Measurements from ENCODE around the gene HSF4. TPM values are rescaled to one million over a fixed set of nuclear protein-coding genes. Genes with fewer than 3 reads are reported as not detected.

Gene HSF4
- total RNA-seq, 1 donor from 2014 or later: 11.1 TPM

DNA sequence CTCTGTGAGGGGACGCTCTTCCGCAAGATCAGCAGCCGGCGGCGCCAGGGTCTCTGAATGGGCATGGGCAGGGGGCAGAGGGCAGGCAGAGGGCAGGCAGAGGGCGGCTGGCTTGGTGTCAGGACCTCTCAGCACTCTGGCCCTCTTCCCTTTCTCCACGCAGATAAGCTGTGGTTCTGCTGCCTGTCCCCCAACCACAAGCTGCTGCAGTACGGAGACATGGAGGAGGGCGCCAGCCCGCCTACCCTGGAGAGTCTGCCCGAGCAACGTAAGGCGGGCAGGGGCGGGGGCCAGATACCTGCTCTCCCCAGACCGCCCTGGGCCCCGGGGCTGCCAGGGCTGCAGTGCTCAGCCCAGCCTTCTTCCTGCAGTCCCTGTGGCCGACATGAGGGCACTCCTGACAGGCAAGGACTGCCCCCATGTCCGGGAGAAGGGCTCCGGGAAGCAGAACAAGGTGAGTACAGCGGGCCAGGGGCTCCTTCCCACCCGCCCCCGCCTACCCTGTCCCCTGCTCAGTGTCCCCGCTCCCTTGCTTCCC is 38.5 kb downstream of the HSF4 start:
- H3K9me3 Mint-ChIP-seq: no peaks in the 10 kb centered on the region
- TF ChIP-seq, protein P1, sequence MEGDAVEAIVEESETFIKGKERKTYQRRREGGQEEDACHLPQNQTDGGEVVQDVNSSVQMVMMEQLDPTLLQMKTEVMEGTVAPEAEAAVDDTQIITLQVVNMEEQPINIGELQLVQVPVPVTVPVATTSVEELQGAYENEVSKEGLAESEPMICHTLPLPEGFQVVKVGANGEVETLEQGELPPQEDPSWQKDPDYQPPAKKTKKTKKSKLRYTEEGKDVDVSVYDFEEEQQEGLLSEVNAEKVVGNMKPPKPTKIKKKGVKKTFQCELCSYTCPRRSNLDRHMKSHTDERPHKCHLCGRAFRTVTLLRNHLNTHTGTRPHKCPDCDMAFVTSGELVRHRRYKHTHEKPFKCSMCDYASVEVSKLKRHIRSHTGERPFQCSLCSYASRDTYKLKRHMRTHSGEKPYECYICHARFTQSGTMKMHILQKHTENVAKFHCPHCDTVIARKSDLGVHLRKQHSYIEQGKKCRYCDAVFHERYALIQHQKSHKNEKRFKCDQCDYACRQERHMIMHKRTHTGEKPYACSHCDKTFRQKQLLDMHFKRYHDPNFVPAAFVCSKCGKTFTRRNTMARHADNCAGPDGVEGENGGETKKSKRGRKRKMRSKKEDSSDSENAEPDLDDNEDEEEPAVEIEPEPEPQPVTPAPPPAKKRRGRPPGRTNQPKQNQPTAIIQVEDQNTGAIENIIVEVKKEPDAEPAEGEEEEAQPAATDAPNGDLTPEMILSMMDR (conservative IDR thresholded peaks at IDR 0.05): no peak
- no peaks in the 10 kb centered on the region for H3K4me1 Mint-ChIP-seq (ENCODE audit: unreplicated experiment)
- no peak overlapping the region for H3K4me3 Mint-ChIP-seq
- H3K27me3 Mint-ChIP-seq: no peaks in the 10 kb centered on the region
- no peaks in the 10 kb centered on the region for H3K36me3 Mint-ChIP-seq
- no peak overlapping the region for H3K27ac Mint-ChIP-seq
- DNase-seq (ENCODE audit: extremely low spot score, unreplicated experiment): no peak

DNA sequence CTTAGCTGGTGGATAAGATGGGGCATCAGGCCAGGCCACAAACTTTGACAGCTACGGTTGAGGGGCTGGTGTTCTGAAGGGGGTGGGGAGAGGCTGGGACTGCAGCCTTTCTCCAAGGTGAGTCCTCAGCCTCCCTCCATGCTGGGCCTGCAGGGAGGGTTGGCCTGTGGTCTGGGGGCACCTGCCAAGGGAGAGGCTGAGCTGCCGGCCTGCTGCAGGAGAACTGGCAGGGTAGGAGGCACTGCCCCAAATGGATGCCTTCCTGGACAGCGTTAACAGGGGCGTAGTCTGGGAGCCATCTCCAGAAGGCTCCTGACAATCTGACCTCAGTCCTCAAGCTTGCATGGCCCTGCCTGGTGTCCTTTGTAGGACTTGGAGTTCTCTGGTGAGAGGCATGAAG is 39.5 kb downstream of the HSF4 start:
- TF ChIP-seq, protein P1 (conservative IDR thresholded peaks at IDR 0.05): no peak
- Mint-ChIP-seq H3K27me3 (no peaks in the 10 kb centered on the region), H3K27ac (no peak overlapping the region), H3K9me3 (no peaks in the 10 kb centered on the region), H3K36me3 (no peaks in the 10 kb centered on the region), H3K4me1 (ENCODE audit: unreplicated experiment) (no peaks in the 10 kb centered on the region), H3K4me3 (no peak overlapping the region)
- DNase-seq (ENCODE audit: extremely low spot score, unreplicated experiment): no peak

DNA sequence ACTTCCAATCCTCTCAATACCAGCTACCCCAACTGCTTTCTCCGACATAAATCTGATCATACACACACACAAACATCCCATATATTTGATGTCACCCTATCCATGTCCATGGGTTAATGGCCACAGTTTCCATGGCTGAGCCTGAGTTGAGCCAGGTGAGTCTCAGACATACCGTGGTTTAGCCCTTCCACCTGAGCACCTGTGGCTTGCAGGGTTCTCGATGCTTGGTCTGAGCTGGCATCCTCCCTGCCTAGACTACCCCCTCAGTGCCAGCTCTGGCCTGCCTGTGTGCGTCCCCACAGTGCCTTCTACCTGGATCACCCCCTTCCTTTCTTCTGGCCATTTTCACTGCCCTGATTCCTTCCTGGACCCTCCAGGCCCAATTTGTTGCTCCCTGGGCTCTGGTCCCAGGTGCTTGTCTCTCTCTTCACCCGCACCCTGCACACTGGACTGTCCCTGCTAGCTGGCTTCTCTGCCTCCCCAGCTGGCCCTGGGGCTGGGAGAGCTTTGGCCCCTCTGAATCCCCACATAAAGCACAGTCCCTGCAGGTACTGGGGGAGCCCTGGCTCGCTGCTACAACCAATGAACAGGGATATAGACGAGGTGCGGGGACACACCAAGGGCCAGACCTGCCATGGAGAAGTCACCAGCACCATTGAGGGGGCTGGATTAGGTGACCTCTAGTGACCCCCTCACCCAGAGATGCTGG is 41.7 kb downstream of the HSF4 start:
- no peak overlapping the region for H3K27ac Mint-ChIP-seq
- no peak for DNase-seq (ENCODE audit: extremely low spot score, unreplicated experiment)

DNA sequence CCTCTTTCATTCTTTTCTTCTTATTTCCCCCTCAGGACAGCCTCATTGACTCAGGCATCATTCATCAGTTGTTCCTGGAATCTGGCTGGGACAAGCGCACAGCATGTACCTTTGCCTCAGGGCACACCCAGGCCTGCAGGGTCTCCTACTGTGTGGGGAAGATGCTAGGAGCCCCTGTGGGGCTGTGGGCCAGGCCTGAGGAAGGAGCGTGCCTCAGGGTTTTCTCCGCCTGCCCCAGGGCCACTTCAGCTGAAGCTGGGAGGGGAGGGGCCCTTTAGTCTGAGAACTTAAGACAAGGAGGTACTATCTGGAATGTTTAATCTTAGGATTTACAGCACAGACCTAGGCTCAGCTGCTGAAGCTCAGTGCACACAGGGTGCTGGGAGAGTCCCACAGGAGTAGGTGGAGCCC is 42.3 kb downstream of the HSF4 start:
- TF ChIP-seq, protein P1 (conservative IDR thresholded peaks at IDR 0.05): no peak
- H3K4me3 Mint-ChIP-seq: no peak overlapping the region
- no peaks in the 10 kb centered on the region for H3K27me3 Mint-ChIP-seq

More for the DNA sequence above, 41.7 kb downstream of the HSF4 start:
- Mint-ChIP-seq H3K4me1 (ENCODE audit: unreplicated experiment) (no peaks in the 10 kb centered on the region), H3K36me3 (no peaks in the 10 kb centered on the region), H3K4me3 (no peak overlapping the region), H3K9me3 (no peaks in the 10 kb centered on the region), H3K27me3 (no peaks in the 10 kb centered on the region)
- TF ChIP-seq, protein P1 (conservative IDR thresholded peaks at IDR 0.05): no peak

DNA sequence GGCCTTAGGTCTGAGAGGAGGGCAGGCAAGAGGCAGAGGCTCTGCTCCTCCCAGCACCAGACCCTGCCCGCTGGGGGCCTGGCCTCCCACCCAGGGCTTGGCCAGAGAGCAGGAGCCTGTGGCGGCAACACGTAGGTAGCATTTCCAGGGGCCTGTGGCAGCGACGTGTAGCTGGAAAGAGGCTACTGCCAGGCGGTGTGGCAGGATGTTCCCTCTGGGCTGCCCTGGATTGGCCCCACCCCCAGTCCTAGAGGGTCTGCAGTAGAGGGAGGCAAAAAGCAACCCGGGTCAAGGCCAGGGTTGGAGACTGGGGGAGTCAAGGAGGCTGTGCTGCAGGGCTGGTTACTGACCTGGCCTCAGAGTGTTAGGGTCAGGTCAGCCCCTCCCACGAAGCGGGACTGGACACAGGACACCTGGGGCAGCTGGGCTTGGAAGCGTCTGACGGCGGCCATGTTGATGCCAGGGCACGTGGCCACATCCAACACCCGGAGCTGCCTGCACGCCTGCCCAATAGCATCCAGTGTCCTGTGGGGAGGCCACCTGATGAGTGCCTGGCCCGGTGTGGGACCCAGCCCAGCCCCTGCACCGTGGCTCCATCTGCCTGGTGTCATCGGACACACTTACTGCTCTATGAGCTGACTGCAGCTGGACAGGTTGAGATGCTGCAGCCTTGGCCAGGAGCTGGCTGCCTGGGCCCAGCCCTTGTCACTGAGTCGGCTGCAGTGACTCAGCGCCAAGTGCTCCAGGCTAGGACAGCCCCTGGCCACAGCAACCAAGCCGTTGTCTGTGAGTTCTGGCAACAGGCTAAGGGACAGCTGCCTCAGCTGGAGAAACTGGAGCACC is 42.9 kb downstream of the HSF4 start:
- H3K27ac Mint-ChIP-seq: no peak overlapping the region
- H3K9me3 Mint-ChIP-seq: no peaks in the 10 kb centered on the region
- H3K4me3 Mint-ChIP-seq: no peak overlapping the region
- H3K27me3 Mint-ChIP-seq: no peaks in the 10 kb centered on the region
- no peak for DNase-seq (ENCODE audit: extremely low spot score, unreplicated experiment)
- no peaks in the 10 kb centered on the region for H3K36me3 Mint-ChIP-seq
- TF ChIP-seq, protein P1 (conservative IDR thresholded peaks at IDR 0.05): no peak
- H3K4me1 Mint-ChIP-seq (ENCODE audit: unreplicated experiment): no peaks in the 10 kb centered on the region

More for the DNA sequence above, 42.3 kb downstream of the HSF4 start:
- H3K36me3 Mint-ChIP-seq: no peaks in the 10 kb centered on the region
- H3K9me3 Mint-ChIP-seq: no peaks in the 10 kb centered on the region
- no peak for DNase-seq (ENCODE audit: extremely low spot score, unreplicated experiment)
- no peak overlapping the region for H3K27ac Mint-ChIP-seq
- no peaks in the 10 kb centered on the region for H3K4me1 Mint-ChIP-seq (ENCODE audit: unreplicated experiment)

Measured in type B pancreatic cell (in vitro differentiated cells).